ENCODE data around the gene DPH5.

DPH5 gene

GRCh38 chr1:100989306-100990077 is 36.1 kb downstream of the DPH5 start:
- TF ChIP-seq CTCF (IDR thresholded peaks at IDR 0.05; ENCODE audit: low read depth, low read length) = no peak
- no peak overlapping the region for H3K4me3 ChIP-seq (ENCODE audit: low read depth, low read length)

GRCh38 chr1:100988121-100988520 is 37.5 kb downstream of the DPH5 start:
- H3K4me3 ChIP-seq (ENCODE audit: low read depth, low read length) = no peak overlapping the region
- no peak for TF ChIP-seq CTCF (IDR thresholded peaks at IDR 0.05; ENCODE audit: low read depth, low read length)

GRCh38 chr1:100982793-100983192 is 42.8 kb downstream of the DPH5 start:
- no peak overlapping the region for H3K4me3 ChIP-seq (ENCODE audit: low read depth, low read length)
- no peak for TF ChIP-seq CTCF (IDR thresholded peaks at IDR 0.05; ENCODE audit: low read depth, low read length)

- no peak overlapping the region for H3K4me3 ChIP-seq (ENCODE audit: low read depth, low read length)
- TF ChIP-seq CTCF (IDR thresholded peaks at IDR 0.05; ENCODE audit: low read depth, low read length) = no peak
These were observed 46.0 kb downstream of the DPH5 start for GRCh38 chr1:100979631-100980030.

- TF ChIP-seq CTCF (IDR thresholded peaks at IDR 0.05; ENCODE audit: low read depth, low read length) = no peak
These were observed 48.6 kb downstream of the DPH5 start for GRCh38 chr1:100976936-100977335.

GRCh38 chr1:100972185-100972584 is 53.4 kb downstream of the DPH5 start:
- no peak overlapping the region for H3K4me3 ChIP-seq (ENCODE audit: low read depth, low read length)
- no peak for TF ChIP-seq CTCF (IDR thresholded peaks at IDR 0.05; ENCODE audit: low read depth, low read length)

More at GRCh38 chr1:100976936-100977335, 48.6 kb downstream of the DPH5 start:
- no peak overlapping the region for H3K4me3 ChIP-seq (ENCODE audit: low read depth, low read length)

GRCh38 chr1:100971021-100971420 is 54.6 kb downstream of the DPH5 start:
- TF ChIP-seq CTCF (IDR thresholded peaks at IDR 0.05; ENCODE audit: low read depth, low read length) = no peak
- H3K4me3 ChIP-seq (ENCODE audit: low read depth, low read length) = no peak overlapping the region

All from WI38 (cell line).